ENCODE data around the gene TSC1.

DNA sequence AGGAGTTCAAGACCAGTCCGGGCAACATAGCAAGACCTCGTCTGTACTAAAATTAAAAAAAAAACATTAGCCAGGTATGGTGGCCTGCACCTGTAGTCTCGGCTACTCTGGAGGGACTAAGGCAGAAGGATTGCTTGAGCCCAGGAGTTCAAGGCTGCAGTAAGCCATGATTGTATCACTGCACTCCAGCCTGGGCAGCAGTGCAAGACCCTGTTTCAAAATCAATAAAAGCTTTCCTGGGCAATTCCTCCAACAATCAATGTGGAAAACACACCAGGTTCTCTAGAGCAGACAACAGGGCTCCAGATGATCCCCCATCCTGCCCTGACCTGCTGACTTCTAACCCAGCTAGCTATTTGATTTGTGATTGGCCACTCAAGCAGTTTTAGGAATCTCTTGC lies 67.6 kb downstream of the TSC1 start:
- TF ChIP-seq, protein P1, sequence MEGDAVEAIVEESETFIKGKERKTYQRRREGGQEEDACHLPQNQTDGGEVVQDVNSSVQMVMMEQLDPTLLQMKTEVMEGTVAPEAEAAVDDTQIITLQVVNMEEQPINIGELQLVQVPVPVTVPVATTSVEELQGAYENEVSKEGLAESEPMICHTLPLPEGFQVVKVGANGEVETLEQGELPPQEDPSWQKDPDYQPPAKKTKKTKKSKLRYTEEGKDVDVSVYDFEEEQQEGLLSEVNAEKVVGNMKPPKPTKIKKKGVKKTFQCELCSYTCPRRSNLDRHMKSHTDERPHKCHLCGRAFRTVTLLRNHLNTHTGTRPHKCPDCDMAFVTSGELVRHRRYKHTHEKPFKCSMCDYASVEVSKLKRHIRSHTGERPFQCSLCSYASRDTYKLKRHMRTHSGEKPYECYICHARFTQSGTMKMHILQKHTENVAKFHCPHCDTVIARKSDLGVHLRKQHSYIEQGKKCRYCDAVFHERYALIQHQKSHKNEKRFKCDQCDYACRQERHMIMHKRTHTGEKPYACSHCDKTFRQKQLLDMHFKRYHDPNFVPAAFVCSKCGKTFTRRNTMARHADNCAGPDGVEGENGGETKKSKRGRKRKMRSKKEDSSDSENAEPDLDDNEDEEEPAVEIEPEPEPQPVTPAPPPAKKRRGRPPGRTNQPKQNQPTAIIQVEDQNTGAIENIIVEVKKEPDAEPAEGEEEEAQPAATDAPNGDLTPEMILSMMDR (conservative IDR thresholded peaks at IDR 0.05; ENCODE audit: low read length) = no peak
- TF ChIP-seq EZH2phosphoT487 (IDR thresholded peaks at IDR 0.05; ENCODE audit: borderline replicate concordance, low read depth, low read length) = no peak

Measured in OCI-LY7 (cell line).